PC-3 (cell line): ENCODE results near the gene CCDC24. TPM values are rescaled to one million over a fixed set of nuclear protein-coding genes. Genes with fewer than 3 reads are reported as not detected.

Experiments
- ATAC-seq: fragments of 200-7000 bp; cut with Tn5 transposase; 2 replicates; pipeline ENCODE4 v1.9.1; 2020; ENCODE audit warnings: mild to moderate bottlenecking, moderate library complexity
- BruUV-seq: library from RNA; stranded (reverse); fragments of 400-500 nt; replicated peaks from 2 replicates; lab custom pipeline; 2021; lab: Mats Ljungman, UMichigan
- CTCF ChIA-PET: fragments of 300-600 bp; sonication (Branson Sonifier 250); formaldehyde crosslinking; loops from one replicate; lab custom pipeline; 2022; ENCODE audit warnings: antibody characterized with exemption; lab: Charles Lee
- POLR2A ChIA-PET: fragments of 300-600 bp; sonication (Branson Sonifier 250); formaldehyde crosslinking; loops from one replicate; lab custom pipeline; 2022; ENCODE audit warnings: antibody characterized with exemption; ENCODE audit not compliant: unreplicated experiment; lab: Charles Lee
- DNase-seq: peaks from one replicate; pipeline ENCODE4 v3.0.0-alpha.2; 2015
- H2AFZ ChIP-seq: fragments of 300-600 bp; sonication (generic); 2 replicates; pipeline ENCODE4 v1.6.0; 2016; ENCODE audit warnings: antibody characterized with exemption, low read length
- H3F3A ChIP-seq: fragments of 300-600 bp; sonication (generic); one replicate; pipeline ENCODE4 v1.6.0; 2017; ENCODE audit warnings: antibody characterized with exemption, low read length, control low read depth, mild to moderate bottlenecking; ENCODE audit not compliant: unreplicated experiment
- H3K27ac ChIP-seq: fragments of 300-600 bp; sonication (generic); 2 replicates; pipeline ENCODE4 v1.5.1; 2016; ENCODE audit warnings: mild to moderate bottlenecking, low read length
- H3K27me3 ChIP-seq: fragments of 300-600 bp; sonication (generic); 2 replicates; pipeline ENCODE4 v1.6.1; 2016; ENCODE audit warnings: low read length, mixed read lengths
- H3K36me3 ChIP-seq: fragments of 300-600 bp; sonication (generic); 2 replicates; pipeline ENCODE4 v1.6.1; 2016; ENCODE audit warnings: low read depth, mixed run types, low read length, mixed read lengths
- H3K4me1 ChIP-seq: fragments of 300-600 bp; sonication (generic); 2 replicates; pipeline ENCODE4 v1.5.1; 2016; ENCODE audit warnings: low read length; ENCODE audit not compliant: insufficient read depth
- H3K4me2 ChIP-seq: fragments of 300-600 bp; sonication (generic); 2 replicates; pipeline ENCODE4 v1.6.0; 2016; ENCODE audit warnings: low read length
- H3K4me3 ChIP-seq: fragments of 300-600 bp; sonication (generic); 2 replicates; pipeline ENCODE4 v1.5.1; 2016; ENCODE audit warnings: mild to moderate bottlenecking, low read length, mixed read lengths
- H3K79me2 ChIP-seq: fragments of 300-600 bp; sonication (generic); 2 replicates; pipeline ENCODE4 v1.6.1; 2017; ENCODE audit warnings: low read length, mixed read lengths
- H3K9ac ChIP-seq: fragments of 300-600 bp; sonication (generic); 2 replicates; pipeline ENCODE4 v1.6.0; 2016; ENCODE audit warnings: mild to moderate bottlenecking, low read length
- H3K9me2 ChIP-seq: fragments of 300-600 bp; sonication (generic); replicated peaks from 2 replicates; pipeline ENCODE4 v1.6.1; 2016; ENCODE audit warnings: mixed run types, low read length, mixed read lengths
- H3K9me3 ChIP-seq: fragments of 300-600 bp; sonication (generic); 2 replicates; pipeline ENCODE4 v1.6.1; 2016; ENCODE audit warnings: low read length, mixed read lengths
- H4K20me1 ChIP-seq: fragments of 300-600 bp; sonication (generic); 2 replicates; pipeline ENCODE4 v1.6.1; 2016; ENCODE audit warnings: low read length, mixed read lengths
- CTCF ChIP-seq: fragments of 300-600 bp; sonication (generic); conservative IDR thresholded peaks from 2 replicates; pipeline ENCODE4 v1.5.1; 2017; ENCODE audit warnings: antibody characterized with exemption, low read depth, mild to moderate bottlenecking, low read length
- EZH2 ChIP-seq: fragments of 300-600 bp; sonication (generic); IDR thresholded peaks from one replicate; pipeline ENCODE4 v1.6.1; 2017; ENCODE audit warnings: antibody characterized with exemption, mild to moderate bottlenecking, low read length; ENCODE audit not compliant: unreplicated experiment
- EZH2phosphoT487 ChIP-seq: fragments of 300-600 bp; sonication (generic); IDR thresholded peaks from 2 replicates; pipeline ENCODE4 v1.6.1; 2018; ENCODE audit warnings: mild to moderate bottlenecking, antibody characterized with exemption, low read length, borderline replicate concordance
- intact Hi-C: fragments of 100-400 bp; cut with micrococcal nuclease; formaldehyde crosslinking; loops from 2 replicates; pipeline ENCODE4 v1.9.0; 2023
- total RNA-seq: library from RNA; depleted of rRNA; stranded (reverse); fragments of >200 nt; gene quantifications from 2 replicates; pipeline ENCODE4 v1.2.3, GENCODE V29; 2014

CCDC24 gene
- total RNA-seq, 1 experiment from 2014 or later: 10.1 TPM

DNA sequence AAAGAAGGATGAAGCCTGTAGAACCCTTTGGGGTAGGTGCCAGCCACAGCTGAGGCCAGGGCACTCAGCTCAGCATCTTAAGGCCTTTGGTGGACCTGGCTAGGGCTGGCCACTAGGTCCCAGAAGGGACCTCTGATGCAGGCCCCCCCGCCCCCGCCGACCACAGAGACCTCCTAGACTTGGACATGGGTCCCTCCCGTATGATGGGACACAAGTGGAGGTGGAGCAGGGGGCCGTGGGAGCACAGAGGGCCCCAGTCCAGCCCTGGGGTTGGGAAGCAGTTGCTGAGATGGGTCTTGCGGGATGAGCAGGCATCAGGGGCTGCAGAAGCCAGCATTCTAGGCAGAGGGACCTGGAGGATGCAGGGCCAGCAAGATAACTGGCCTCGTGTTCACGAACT is 9.2 kb upstream of the CCDC24 start:
- ATAC-seq: no peak
- DNase-seq: no peak
- TF ChIP-seq EZH2 (no peak), EZH2phosphoT487 (no peak), CTCF (no peak)
- intact Hi-C loops: no loop called here
- ChIA-PET POLR2A (interaction anchor here (0.6 kb wide), 1 partner anchor 49 kb away, joined by 13 read pairs; the partner anchor contains the start of gene SLC6A9), CTCF (no interaction called here)
- H2AFZ ChIP-seq: no peak overlapping the region
- H3K79me2 ChIP-seq: peaks cover 59% of the 10 kb centered on the region
- peaks cover 16% of the 10 kb centered on the region; the same call in 1 of the 2 replicates for H3K36me3 ChIP-seq
- 0 out of 2 replicates have a peak, but pooled peaks cover 7% of the 10 kb centered on the region for H4K20me1 ChIP-seq
- H3K9me2 ChIP-seq: no peaks in the 10 kb centered on the region
- H3K27ac ChIP-seq: no peak overlapping the region
- no peaks in the 10 kb centered on the region for H3F3A ChIP-seq
- no TSS peak for BruUV-seq
- H3K9ac ChIP-seq: no peak overlapping the region
- no peak overlapping the region for H3K4me2 ChIP-seq
- H3K27me3 ChIP-seq: no peaks in the 10 kb centered on the region
- peaks cover 31% of the 10 kb centered on the region for H3K4me1 ChIP-seq
- no peak overlapping the region for H3K4me3 ChIP-seq
- H3K9me3 ChIP-seq: no peaks in the 10 kb centered on the region

DNA sequence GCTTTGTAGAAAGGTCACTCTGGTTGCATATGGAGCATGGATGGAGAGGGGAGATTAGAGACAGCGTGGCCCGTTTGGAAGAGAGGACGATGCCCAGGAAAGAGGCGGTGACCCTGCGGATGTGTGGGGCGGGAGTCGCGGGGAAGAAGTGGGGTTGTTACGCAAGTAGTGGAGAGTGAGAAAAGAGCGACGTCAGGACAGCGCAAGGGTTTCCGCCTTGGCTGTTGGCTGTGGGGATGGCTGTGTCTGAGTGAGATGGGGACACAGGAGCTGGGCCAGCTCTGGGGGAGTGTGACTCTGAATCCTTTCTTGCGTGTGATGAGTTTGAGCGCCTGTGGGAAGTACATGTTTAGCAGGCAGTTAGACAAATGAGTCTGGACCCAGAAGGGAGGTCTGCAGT is 8.6 kb upstream of the CCDC24 start:
- Histone ChIP-seq H3F3A (no peaks in the 10 kb centered on the region), H4K20me1 (0 out of 2 replicates have a peak, but pooled peaks cover 1% of the 10 kb centered on the region), H3K4me3 (no peak overlapping the region), H3K27me3 (no peaks in the 10 kb centered on the region), H3K4me1 (peaks cover 26% of the 10 kb centered on the region), H3K36me3 (peaks cover 10% of the 10 kb centered on the region; the same call in 1 of the 2 replicates), H3K4me2 (no peak overlapping the region), H2AFZ (no peak overlapping the region), H3K9me2 (no peaks in the 10 kb centered on the region), H3K9me3 (no peaks in the 10 kb centered on the region), H3K9ac (no peak overlapping the region), H3K27ac (no peak overlapping the region), H3K79me2 (peaks cover 53% of the 10 kb centered on the region)
- no TSS peak for BruUV-seq
- POLR2A ChIA-PET: no interaction called here
- CTCF ChIA-PET: no interaction called here
- intact Hi-C loops: no loop called here
- DNase-seq (no peak), ATAC-seq (no peak)
- no peak for TF ChIP-seq EZH2
- TF ChIP-seq CTCF: no peak

DNA sequence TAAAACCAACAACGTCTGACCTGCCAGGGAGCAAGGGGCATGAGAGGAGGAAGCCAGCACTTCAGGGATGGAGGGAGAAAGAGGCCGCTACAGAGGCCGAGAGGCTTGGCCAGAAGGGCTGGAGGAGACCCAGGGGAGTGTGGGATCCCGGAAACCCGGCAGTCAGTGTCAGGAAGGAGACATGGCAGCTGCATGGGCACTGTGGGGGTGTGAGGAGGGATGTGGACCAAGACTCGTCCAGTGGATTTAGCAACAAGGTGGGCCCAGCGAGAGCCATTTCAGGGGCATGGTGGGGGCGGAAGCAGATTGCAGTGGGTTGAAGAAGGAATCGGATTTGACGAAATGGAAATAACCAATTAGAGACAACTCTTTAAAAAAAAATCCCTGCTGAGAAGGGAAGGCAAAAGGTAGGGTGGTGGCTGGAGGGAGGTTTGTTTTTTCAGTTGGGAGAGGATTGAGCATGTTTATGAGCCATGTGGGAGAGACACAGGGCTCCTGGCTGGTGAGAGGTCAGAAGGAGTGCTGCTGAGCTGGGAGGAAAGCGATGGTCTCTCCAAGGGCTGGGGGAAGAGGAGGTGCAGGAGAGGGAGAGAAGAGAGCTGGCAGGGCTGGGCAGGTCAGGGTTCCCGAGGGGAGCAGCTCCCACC is 8.0 kb upstream of the CCDC24 start:
- H3K4me1 ChIP-seq: peaks cover 20% of the 10 kb centered on the region
- H3K9me2 ChIP-seq: no peaks in the 10 kb centered on the region
- H3K36me3 ChIP-seq: peaks cover 9% of the 10 kb centered on the region; the same call in 1 of the 2 replicates
- intact Hi-C loops: no loop called here
- no peaks in the 10 kb centered on the region for H3F3A ChIP-seq
- no peak for TF ChIP-seq EZH2phosphoT487
- TF ChIP-seq EZH2: no peak
- no peak for TF ChIP-seq CTCF
- DNase-seq (no peak), ATAC-seq (no peak)
- no peaks in the 10 kb centered on the region for H3K27me3 ChIP-seq
- no peak overlapping the region for H3K4me3 ChIP-seq
- H3K27ac ChIP-seq: no peak overlapping the region
- no peak overlapping the region for H2AFZ ChIP-seq
- ChIA-PET POLR2A (no interaction called here), CTCF (no interaction called here)
- H3K4me2 ChIP-seq: no peak overlapping the region
- H3K79me2 ChIP-seq: peaks cover 48% of the 10 kb centered on the region
- no peaks in the 10 kb centered on the region for H4K20me1 ChIP-seq
- BruUV-seq: no TSS peak
- no peaks in the 10 kb centered on the region for H3K9me3 ChIP-seq
- H3K9ac ChIP-seq: no peak overlapping the region
